Head of caudate nucleus (tissue), 42 donors: ENCODE results near the gene RPL27A.

Experiments
- DNase-seq, 42 donors: peaks; one replicate each; pipeline versions ENCODE4 v3.0.0 to v3.0.0-alpha.2; 2020 to 2021; ENCODE audit warnings: mixed read lengths in 7 of 42
- intact Hi-C: fragments of 100-400 bp; cut with DNase I; formaldehyde crosslinking; loops from one replicate; pipeline ENCODE4 v1.15.0; 2022

Gene RPL27A

GRCh38 chr11:8714622-8715225 lies 32.1 kb downstream of the RPL27A start:
- no peak for DNase-seq

DNA sequence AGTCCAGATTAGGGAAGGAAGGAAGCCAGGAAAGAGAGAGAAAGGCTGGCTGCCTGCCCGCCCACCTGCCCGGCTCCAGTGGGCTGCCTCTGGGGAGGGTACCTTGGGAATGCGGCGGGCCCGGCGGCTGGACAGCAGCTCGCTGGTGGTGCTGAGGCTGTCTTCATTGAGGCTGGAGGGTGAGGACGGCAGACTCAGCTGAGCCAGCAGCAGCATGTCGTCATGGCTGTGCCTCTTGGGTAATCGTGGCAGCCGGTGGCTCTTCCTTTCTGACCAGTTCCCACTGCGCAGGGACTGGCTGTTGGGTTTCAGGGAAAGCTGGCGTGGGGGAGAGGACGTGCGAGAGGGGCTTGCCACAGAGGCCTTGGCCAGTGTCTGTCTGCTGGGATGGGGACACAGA lies 32.9 kb downstream of the RPL27A start:
- intact Hi-C loops = no loop called here
- DNase-seq = no peak

More at GRCh38 chr11:8714622-8715225, 32.1 kb downstream of the RPL27A start:
- intact Hi-C loops = no loop called here

GRCh38 chr11:8717544-8717875 lies 34.9 kb downstream of the RPL27A start:
- no peak for DNase-seq
- intact Hi-C loops = no loop called here

DNA sequence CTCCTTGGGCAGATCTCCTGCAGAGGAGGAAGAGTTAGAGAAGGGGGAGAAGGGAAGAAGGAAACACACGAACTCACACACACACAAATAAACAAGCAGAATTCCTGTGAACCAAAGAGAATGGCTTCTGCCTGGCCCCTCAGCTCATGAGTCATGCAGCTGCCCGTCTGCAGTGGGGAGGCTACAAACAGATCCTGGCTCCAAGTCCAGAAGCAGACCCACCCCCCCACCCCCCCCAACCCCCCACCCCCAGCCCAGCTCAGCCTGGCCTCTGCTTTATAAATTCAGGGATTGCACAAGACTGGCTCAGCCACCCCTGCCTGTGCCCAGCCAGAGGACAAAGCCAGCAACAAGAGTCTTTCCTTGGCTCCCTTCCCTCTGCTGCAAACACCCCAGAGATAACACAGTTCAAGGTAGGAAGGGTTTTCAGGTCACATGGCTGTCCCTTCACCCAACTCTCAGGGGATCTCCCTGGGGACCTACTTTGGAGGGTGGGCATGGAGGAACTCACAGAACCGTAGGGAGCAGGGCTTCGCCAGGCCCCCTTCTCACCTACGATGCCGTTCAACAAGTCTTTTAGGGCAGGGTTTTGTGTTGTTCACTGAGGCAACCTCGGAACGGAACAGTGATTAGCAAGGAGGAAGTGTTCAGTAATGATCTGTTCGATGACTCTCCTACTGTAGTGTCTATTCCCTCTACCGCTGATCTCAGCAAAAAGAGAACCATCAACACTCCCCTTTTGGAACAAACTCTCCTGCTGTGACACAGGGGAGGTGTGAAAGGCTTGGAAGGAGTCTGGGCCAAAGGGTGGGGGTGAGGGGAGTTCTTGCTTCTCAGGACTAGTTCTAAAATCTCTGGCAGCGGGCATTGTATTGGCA lies 35.5 kb downstream of the RPL27A start:
- peak in 12 of 42 donors; percentile 27 to 73 (median 40) for DNase-seq
- intact Hi-C loops = no loop called here

- intact Hi-C loops = no loop called here
- peak in 8 of 42 donors; percentile 17 to 76 (median 28) for DNase-seq
Measured at GRCh38 chr11:8719211-8719649, 36.6 kb downstream of the RPL27A start.

DNA sequence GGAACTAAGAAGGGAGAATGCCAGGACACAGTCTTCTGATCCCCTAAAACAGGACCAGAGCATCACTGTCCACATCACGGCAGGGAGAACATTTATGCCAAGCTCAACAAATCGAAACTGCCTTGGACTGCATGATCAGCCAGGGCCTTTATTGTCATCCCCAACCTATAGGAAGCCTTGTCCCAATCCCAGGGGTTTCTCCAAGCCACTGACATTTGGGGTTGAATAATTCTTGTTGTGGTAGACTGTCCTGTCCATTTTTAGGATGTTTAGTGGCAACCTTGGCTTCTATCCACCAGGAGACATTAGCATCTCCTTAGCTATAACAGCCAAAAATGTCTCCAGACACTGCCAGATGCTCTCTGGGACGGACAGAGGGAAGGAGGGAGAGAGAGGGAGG lies 37.1 kb downstream of the RPL27A start:
- intact Hi-C loops = no loop called here

GRCh38 chr11:8720352-8720751 lies 37.8 kb downstream of the RPL27A start:
- DNase-seq = no peak
- intact Hi-C loops = no loop called here

More for the DNA sequence above, 37.1 kb downstream of the RPL27A start:
- DNase-seq = no peak

- no peak for DNase-seq
- intact Hi-C loops = no loop called here
Measured at GRCh38 chr11:8720868-8721608, 38.4 kb downstream of the RPL27A start.

- intact Hi-C loops = no loop called here
- DNase-seq = peak in 1 of 42 donors; percentile 26
Measured at GRCh38 chr11:8721609-8722500, 39.3 kb downstream of the RPL27A start.

DNA sequence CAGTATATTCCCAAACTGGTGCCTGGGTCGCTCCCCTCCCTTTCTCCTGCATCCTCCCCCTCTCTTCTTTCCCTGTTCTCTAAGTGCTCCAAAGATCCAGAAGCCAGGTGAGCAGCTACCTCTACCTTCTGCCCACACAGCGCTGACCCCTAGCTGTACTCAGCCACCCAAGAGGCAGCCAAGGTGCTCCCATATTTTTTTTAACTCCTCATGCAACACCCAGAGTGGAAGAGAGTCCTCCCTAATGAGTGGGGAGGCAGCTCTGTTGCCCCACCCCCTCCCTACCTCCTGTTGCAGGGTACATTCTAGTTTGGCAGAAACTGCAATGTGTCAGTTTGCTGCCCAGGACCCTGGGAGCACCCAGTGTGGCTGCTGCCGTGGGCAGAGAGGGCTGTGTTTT lies 40.2 kb downstream of the RPL27A start:
- intact Hi-C loops = no loop called here
- no peak for DNase-seq

DNA sequence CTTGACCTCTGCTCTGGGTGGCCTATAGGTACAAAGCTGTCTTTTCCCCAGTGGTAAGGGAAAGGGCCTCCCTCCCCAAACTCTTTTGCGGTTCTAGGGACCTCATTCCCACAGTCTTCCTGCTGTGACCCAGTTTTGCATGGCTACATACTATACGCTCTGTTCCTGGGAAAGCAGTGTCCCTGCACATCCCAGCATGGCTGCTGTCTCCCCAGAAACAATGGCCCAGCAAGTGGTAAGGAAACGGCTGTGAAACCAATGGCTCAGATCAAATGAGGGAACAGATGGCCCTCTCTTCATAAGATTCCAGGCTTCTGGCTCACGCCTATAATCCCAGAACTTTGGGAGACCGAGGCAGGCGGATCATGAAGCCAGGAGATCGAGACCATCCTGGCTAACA lies 41.1 kb downstream of the RPL27A start:
- intact Hi-C loops = no loop called here
- DNase-seq = no peak

DNA sequence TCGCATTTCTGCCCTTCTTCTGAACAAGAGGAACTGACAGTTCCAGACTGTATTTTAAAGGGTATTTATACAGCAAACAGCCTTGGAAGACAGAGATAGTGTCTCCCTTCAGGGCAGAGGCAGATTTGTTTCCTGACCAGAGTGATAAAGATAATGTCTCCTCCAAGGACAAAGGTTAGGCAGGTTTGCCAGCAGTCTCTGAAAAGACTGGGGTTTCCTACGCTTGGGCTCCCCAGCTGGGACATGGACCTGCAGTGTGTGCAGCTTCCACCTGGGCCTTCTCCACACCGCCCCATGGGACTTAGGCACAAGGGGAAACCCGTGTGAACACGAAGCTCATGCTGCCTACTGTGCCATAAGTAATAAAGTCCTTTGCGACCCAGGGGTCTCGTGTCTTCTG lies 42.1 kb downstream of the RPL27A start:
- DNase-seq = no peak
- intact Hi-C loops = no loop called here

DNA sequence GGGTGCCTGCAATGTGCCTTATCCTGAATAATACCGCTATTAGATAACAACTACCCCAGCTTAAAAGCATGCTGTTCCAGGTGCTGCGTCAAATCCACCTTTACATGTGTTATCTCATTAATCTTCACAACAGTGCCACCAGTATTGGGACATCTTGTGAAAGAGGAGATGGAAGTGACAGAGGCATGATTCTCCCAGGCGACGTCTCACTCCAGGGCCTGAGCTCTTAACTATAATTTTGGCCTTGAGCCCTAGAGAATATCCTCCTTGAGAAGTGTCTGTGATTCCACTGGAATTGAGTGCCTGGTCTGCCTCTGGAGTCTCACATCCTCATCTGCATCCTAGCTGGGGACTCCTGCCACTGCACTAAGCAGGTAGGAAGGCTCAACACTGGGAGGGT lies 43.8 kb downstream of the RPL27A start:
- intact Hi-C loops = no loop called here
- DNase-seq = no peak

- no peak for DNase-seq
- intact Hi-C loops = no loop called here
Measured at GRCh38 chr11:8728563-8728962, 46.0 kb downstream of the RPL27A start.

DNA sequence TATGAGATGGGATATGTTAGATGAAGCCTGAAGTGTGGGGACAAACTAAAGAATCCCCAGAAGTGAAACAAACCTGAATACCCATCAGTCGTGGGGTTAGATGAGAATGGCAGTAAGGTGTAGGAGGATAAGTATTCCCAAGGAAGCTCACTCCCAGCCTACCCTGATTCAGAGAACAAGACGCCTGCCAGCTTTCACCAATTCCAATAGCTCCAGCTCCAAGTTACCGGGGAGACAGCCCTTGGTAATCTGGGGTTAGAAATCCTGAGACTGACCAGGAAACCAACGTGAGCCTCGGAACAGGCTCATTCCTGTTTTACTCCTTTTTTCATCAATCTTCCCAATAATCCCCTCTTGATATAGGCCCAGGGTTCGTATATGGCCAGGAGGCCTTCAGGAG lies 46.5 kb downstream of the RPL27A start:
- intact Hi-C loops = no loop called here
- DNase-seq = peak in 1 of 42 donors; percentile 55

- intact Hi-C loops = no loop called here
- no peak for DNase-seq
Measured at GRCh38 chr11:8729837-8730696, 47.5 kb downstream of the RPL27A start.

DNA sequence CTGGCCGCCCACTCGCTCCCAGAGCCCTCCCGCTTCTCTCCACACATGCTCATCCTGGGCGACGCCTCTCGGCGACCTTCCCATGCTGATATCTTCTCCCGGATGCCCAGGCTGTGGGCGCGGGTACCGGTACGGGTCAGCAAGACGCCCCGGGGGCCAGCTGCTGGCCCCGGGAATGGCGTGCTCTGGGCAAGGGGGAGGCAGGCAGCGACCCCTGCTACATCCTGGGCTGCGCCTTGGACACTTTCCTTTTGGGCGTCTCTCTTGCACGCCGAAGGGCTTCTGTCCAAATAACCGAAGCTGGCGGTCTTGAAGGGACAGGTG lies 48.1 kb downstream of the RPL27A start:
- intact Hi-C loops = no loop called here
- no peak for DNase-seq

DNA sequence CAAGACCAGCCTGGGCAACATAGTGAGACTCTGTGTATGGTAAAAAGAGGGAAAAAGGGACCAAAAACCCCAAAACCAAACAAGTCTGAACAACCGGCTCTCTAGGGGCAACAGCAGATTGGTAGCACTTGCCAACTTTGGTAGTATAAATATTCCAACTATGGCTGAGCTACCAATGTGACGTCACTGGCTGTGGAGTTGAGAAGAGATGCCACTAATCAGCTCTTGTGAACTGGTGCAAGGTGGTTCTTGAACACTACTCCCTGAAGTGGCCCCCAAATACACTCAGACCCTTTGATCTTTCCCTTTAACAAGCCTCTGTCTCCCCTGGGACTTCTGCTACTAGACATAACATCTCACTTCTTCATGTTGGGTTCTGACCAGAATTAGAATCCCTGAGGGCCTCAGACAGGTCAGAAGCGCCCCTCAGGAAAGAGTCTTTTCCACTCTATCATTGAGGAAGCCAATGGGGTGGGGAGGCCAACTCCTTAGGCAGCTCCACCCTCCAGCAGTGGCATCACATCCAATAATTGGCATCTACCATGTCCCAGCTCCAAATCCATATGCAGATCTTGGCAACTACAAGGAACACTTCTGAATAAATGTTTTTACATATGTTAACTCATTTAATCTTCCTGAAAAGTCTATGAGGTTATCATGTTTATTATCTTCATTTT lies 49.2 kb downstream of the RPL27A start:
- DNase-seq = no peak
- intact Hi-C loops = no loop called here
